HepG2 (cell line): ENCODE results near the gene CYP4B1. TPM values are rescaled to one million over a fixed set of nuclear protein-coding genes. Genes with fewer than 3 reads are reported as not detected.
A peak's percentile ranks its signal among the peaks of the same experiment; 100 is the strongest.

Experiments
- ADNP ChIP-seq: sonication (generic); formaldehyde crosslinking; IDR thresholded peaks from 2 replicates; pipeline ENCODE4 v1.4.0; 2020; ENCODE audit warnings: missing genetic modification reagents
- CBX1 ChIP-seq: IDR thresholded peaks from one replicate; pipeline ENCODE4 v1.6.1; 2016; ENCODE audit warnings: antibody characterized with exemption, low read depth
- CREBL2 ChIP-seq: sonication (generic); formaldehyde crosslinking; IDR thresholded peaks from 2 replicates; pipeline ENCODE4 v1.8.1; 2023; ENCODE audit warnings: missing genetic modification reagents, mild to moderate bottlenecking, borderline replicate concordance
- DDIT3 ChIP-seq: sonication (generic); formaldehyde crosslinking; IDR thresholded peaks from 2 replicates; pipeline ENCODE4 v1.4.0; 2020; ENCODE audit warnings: mild to moderate bottlenecking, missing genetic modification reagents
- FIP1L1 ChIP-seq: fragments of 200-400 bp; formaldehyde crosslinking; IDR thresholded peaks from 2 replicates; pipeline ENCODE4 v1.6.1; 2018; ENCODE audit warnings: low read depth, mild to moderate bottlenecking, low read length, moderate library complexity, borderline replicate concordance; ENCODE audit not compliant: insufficient read depth
- FOXA1 ChIP-seq, 2 experiments: fragments of 450-650 bp in 1 of 2; sonication (generic) in 1 of 2; formaldehyde crosslinking in 1 of 2; IDR thresholded peaks; 2 replicates each; pipeline versions ENCODE4 v1.4.0 to v1.6.1; 2016 to 2020; ENCODE audit warnings: missing genetic modification reagents in 1 of 2
- GABPB1 ChIP-seq: IDR thresholded peaks from 2 replicates; pipeline ENCODE4 v1.6.1; 2016; ENCODE audit warnings: mild to moderate bottlenecking, missing genetic modification reagents, moderate library complexity, missing compliant biosample characterization
- GATAD1 ChIP-seq: IDR thresholded peaks from 2 replicates; pipeline ENCODE4 v1.6.1; 2016; ENCODE audit warnings: missing genetic modification reagents, missing compliant biosample characterization
- HCFC1 ChIP-seq: fragments of 150-350 bp; IDR thresholded peaks from 2 replicates; pipeline ENCODE4 v1.6.1; 2014; ENCODE audit warnings: low read depth, low read length
- IKZF1 ChIP-seq: fragments of 450-650 bp; IDR thresholded peaks from 2 replicates; pipeline ENCODE4 v1.7.1; 2016
- IRF1 ChIP-seq: sonication (generic); formaldehyde crosslinking; IDR thresholded peaks from 2 replicates; pipeline ENCODE4 v1.4.0; 2020; ENCODE audit warnings: low read depth, mild to moderate bottlenecking, missing genetic modification reagents
- KDM6A ChIP-seq: IDR thresholded peaks from 2 replicates; pipeline ENCODE4 v1.6.1; 2016; ENCODE audit warnings: low read depth
- NCOA1 ChIP-seq: sonication (generic); formaldehyde crosslinking; IDR thresholded peaks from 2 replicates; pipeline ENCODE4 v1.9.0; 2021; ENCODE audit warnings: missing genetic modification reagents
- NCOR1 ChIP-seq: fragments of 200-600 bp; sonication (generic); IDR thresholded peaks from 2 replicates; pipeline ENCODE4 v1.7.0; 2017; ENCODE audit warnings: antibody characterized with exemption, low read length, borderline replicate concordance
- NFE2 ChIP-seq: sonication (generic); formaldehyde crosslinking; IDR thresholded peaks from 2 replicates; pipeline ENCODE4 v1.4.0; 2020; ENCODE audit warnings: missing genetic modification reagents
- NONO ChIP-seq, 2 experiments: fragments of 450-650 bp in 1 of 2; sonication (generic) in 1 of 2; formaldehyde crosslinking in 1 of 2; IDR thresholded peaks in 1 of 2; conservative IDR thresholded peaks in 1 of 2; 2 replicates each; pipeline versions ENCODE4 v1.6.1 to v1.8.0; 2017 to 2022; ENCODE audit warnings: mild to moderate bottlenecking in 1 of 2, missing genetic modification reagents in 1 of 2, moderate library complexity in 1 of 2
- NR2C2 ChIP-seq: sonication (generic); formaldehyde crosslinking; IDR thresholded peaks from 2 replicates; pipeline ENCODE4 v1.4.0; 2020; ENCODE audit warnings: missing genetic modification reagents, mild to moderate bottlenecking, moderate library complexity, borderline replicate concordance
- PRDM4 ChIP-seq: sonication (generic); formaldehyde crosslinking; IDR thresholded peaks from 2 replicates; pipeline ENCODE4 v1.9.0; 2021; ENCODE audit warnings: missing genetic modification reagents, borderline replicate concordance
- SNAI1 ChIP-seq: sonication (generic); formaldehyde crosslinking; IDR thresholded peaks from 2 replicates; pipeline ENCODE4 v1.5.0; 2020; ENCODE audit warnings: mild to moderate bottlenecking, missing genetic modification reagents, borderline replicate concordance
- TCF7 ChIP-seq: sonication (generic); IDR thresholded peaks from 2 replicates; pipeline ENCODE4 v1.6.1; 2016; ENCODE audit warnings: antibody characterized with exemption, low read depth
- USF2 ChIP-seq, 2 experiments: sonication (generic) in 1 of 2; formaldehyde crosslinking in 1 of 2; IDR thresholded peaks; 2 replicates each; pipeline versions ENCODE4 v1.5.1 to v1.6.1; 2011 to 2020; ENCODE audit warnings: borderline replicate concordance in 1 of 2, low read depth in 1 of 2, low read length in 1 of 2, mild to moderate bottlenecking in 1 of 2, missing genetic modification reagents in 1 of 2, moderate library complexity in 1 of 2
- ZBTB7B ChIP-seq: sonication (generic); formaldehyde crosslinking; IDR thresholded peaks from 2 replicates; pipeline ENCODE4 v1.4.0; 2020; ENCODE audit warnings: missing genetic modification reagents
- ZNF44 ChIP-seq: sonication (generic); formaldehyde crosslinking; IDR thresholded peaks from 2 replicates; pipeline ENCODE4 v1.5.1; 2020; ENCODE audit warnings: mild to moderate bottlenecking, missing genetic modification reagents
- ZNF644 ChIP-seq: IDR thresholded peaks from 2 replicates; pipeline ENCODE4 v1.6.1; 2016; ENCODE audit warnings: low read depth
- ZNF777 ChIP-seq: sonication (generic); formaldehyde crosslinking; IDR thresholded peaks from 2 replicates; pipeline ENCODE4 v1.4.0; 2020; ENCODE audit warnings: missing genetic modification reagents
- polyA plus RNA-seq, 8 experiments: library from polyadenylated mRNA; depleted of rRNA in 3 of 8; stranded (reverse) in 7 of 8; unstranded in 1 of 8; fragments of >200 nt; fragmentation: Illumina TruSeq in 4 of 8; extraction: Trizol in 4 of 8; gene quantifications; 2 replicates each; pipeline versions ENCODE4 v1.2.1 to v1.2.3, GENCODE V29; 2011 to 2016; ENCODE audit warnings: low read depth in 4 of 8, missing spikeins in 1 of 8, mixed read lengths in 1 of 8; ENCODE audit not compliant: insufficient read depth in 1 of 8
- total RNA-seq, 5 experiments: library from RNA; depleted of rRNA; stranded (reverse); fragments of >200 nt; fragmentation: Illumina TruSeq; extraction: Trizol; gene quantifications; 2 replicates each; pipeline ENCODE4 v1.2.3, GENCODE V29; 2016; ENCODE audit warnings: low read depth in 1 of 5

Gene CYP4B1
- total and polyA plus RNA-seq, 2 of the 13 experiments (the other 11 are each of a cell fraction or from before 2014, with no cell fraction given) = 0.03 TPM; not detected in 1

- TF ChIP-seq ZNF777 (CRISPR knock-in tag) = no peak
- TF ChIP-seq NR2C2 (CRISPR knock-in tag) = peak; percentile 46
- TF ChIP-seq DDIT3 (CRISPR knock-in tag) = no peak
- TF ChIP-seq FOXA1 (IDR thresholded peaks at IDR 0.05) = no peak
- peak; percentile 67 for TF ChIP-seq FOXA1 (CRISPR knock-in tag; IDR thresholded peaks at IDR 0.05)
- TF ChIP-seq SNAI1 (CRISPR knock-in tag) = no peak
- peak; percentile 74; the same call in 1 of the 2 replicates for TF ChIP-seq ZNF644 (CRISPR knock-in tag)
- no peak for TF ChIP-seq ZBTB7B (CRISPR knock-in tag)
- TF ChIP-seq FIP1L1 = no peak
- no peak for TF ChIP-seq ZNF44 (CRISPR knock-in tag)
- TF ChIP-seq NCOA1 (CRISPR knock-in tag) = no peak
- TF ChIP-seq NFE2 (CRISPR knock-in tag) = no peak
- no peak for TF ChIP-seq USF2 (IDR thresholded peaks at IDR 0.05; ENCODE audit: low read depth, low read length)
- no peak for TF ChIP-seq USF2 (CRISPR knock-in tag; IDR thresholded peaks at IDR 0.05; ENCODE audit: borderline replicate concordance)
- no peak for TF ChIP-seq NONO (IDR thresholded peaks at IDR 0.05)
- TF ChIP-seq NONO (CRISPR knock-in tag; conservative IDR thresholded peaks at IDR 0.05) = no peak
- no peak for TF ChIP-seq IRF1
- TF ChIP-seq CREBL2 (CRISPR knock-in tag) = no peak
- no peak for TF ChIP-seq CBX1
- TF ChIP-seq KDM6A = no peak
- peak; percentile 41 for TF ChIP-seq GABPB1 (CRISPR knock-in tag)
- TF ChIP-seq ADNP = no peak
- no peak for TF ChIP-seq NCOR1
- no peak for TF ChIP-seq IKZF1
- TF ChIP-seq GATAD1 (CRISPR knock-in tag) = no peak
- no peak for TF ChIP-seq PRDM4 (CRISPR knock-in tag)
- TF ChIP-seq TCF7 = no peak
- TF ChIP-seq HCFC1 = no peak
Measured at GRCh38 chr1:46830665-46831322, 31.9 kb downstream of the CYP4B1 start (continued).
